Endodermal cell (in vitro differentiated cells): ENCODE results near the gene RAPGEF4. TPM values are rescaled to one million over a fixed set of nuclear protein-coding genes. Genes with fewer than 3 reads are reported as not detected.

Source experiments
- DNase-seq: peaks from one replicate; pipeline ENCODE4 v3.0.0-alpha.2; 2017
- H3K27ac ChIP-seq: 2 replicates; pipeline ENCODE4 v1.5.1; 2013; ENCODE audit warnings: mild to moderate bottlenecking, low read depth, low read length, moderate library complexity
- H3K27me3 ChIP-seq: 2 replicates; pipeline ENCODE4 v1.6.1; 2013; ENCODE audit warnings: mild to moderate bottlenecking, low read length, moderate library complexity; ENCODE audit not compliant: insufficient read depth, control insufficient read depth, poor library complexity, severe bottlenecking
- H3K36me3 ChIP-seq: 2 replicates; pipeline ENCODE4 v1.7.0; 2013; ENCODE audit warnings: mild to moderate bottlenecking, low read length, moderate library complexity; ENCODE audit not compliant: control insufficient read depth, insufficient read depth
- H3K4me1 ChIP-seq: one replicate; pipeline ENCODE4 v1.7.0; 2013; ENCODE audit warnings: low read length; ENCODE audit not compliant: control insufficient read depth, insufficient read depth
- H3K4me3 ChIP-seq: 2 replicates; pipeline ENCODE4 v1.5.1; 2013; ENCODE audit warnings: mild to moderate bottlenecking, low read length, moderate library complexity
- H3K9ac ChIP-seq: 2 replicates; pipeline ENCODE4 v1.6.1; 2013; ENCODE audit warnings: mild to moderate bottlenecking, low read length, moderate library complexity; ENCODE audit not compliant: poor library complexity, severe bottlenecking; ENCODE audit errors: extremely low read depth
- H3K9me3 ChIP-seq: 2 replicates; pipeline ENCODE4 v1.6.1; 2013; ENCODE audit warnings: mild to moderate bottlenecking, low read length, moderate library complexity; ENCODE audit not compliant: control insufficient read depth
- H3K27ac Mint-ChIP-seq: 2 replicates; pipeline ENCODE4 v1.8.0; 2020; ENCODE audit warnings: mixed read lengths
- H3K27me3 Mint-ChIP-seq: 2 replicates; pipeline ENCODE4 v1.8.0; 2021; ENCODE audit warnings: mild to moderate bottlenecking, mixed read lengths; ENCODE audit not compliant: insufficient read depth
- H3K36me3 Mint-ChIP-seq: 2 replicates; pipeline ENCODE4 v1.8.0; 2020; ENCODE audit warnings: low read depth, mixed read lengths
- H3K4me1 Mint-ChIP-seq: 2 replicates; pipeline ENCODE4 v1.8.0; 2020; ENCODE audit warnings: mixed read lengths
- H3K4me3 Mint-ChIP-seq: 2 replicates; pipeline ENCODE4 v1.8.0; 2020; ENCODE audit warnings: mild to moderate bottlenecking, moderate library complexity, mixed read lengths
- H3K9me3 Mint-ChIP-seq: 2 replicates; pipeline ENCODE4 v1.8.0; 2020; ENCODE audit warnings: mild to moderate bottlenecking, mixed read lengths
- WGBS, 2 experiments: methylation state at CpG; one replicate each; pipeline versions ENCODE4 v1.1.5 to v1.1.7; 2013; ENCODE audit warnings: missing lambda C conversion rate in 2 of 2, mixed read lengths in 1 of 2; ENCODE audit not compliant: insufficient coverage in 1 of 2, insufficient read length in 1 of 2; 5-methylcytosine and 5-hydroxymethylcytosine counted together
- total RNA-seq, 2 donors: library from RNA; stranded (reverse); fragmentation: NEBNext Ultra II Directional in 1 of 2; extraction: Animal tissue kit (Norgen Biotek cat#: 25700) in 1 of 2; gene quantifications; 2 replicates in 1 of 2; 3 replicates in 1 of 2; pipeline ENCODE4 v1.2.1, GENCODE V29; 2021
- TF ChIP-seq, protein P1 (sequence below): fragments of 200-600 bp; sonication (generic); conservative IDR thresholded peaks from 2 replicates; pipeline ENCODE4 v1.5.0; 2021; ENCODE audit warnings: antibody characterized with exemption, mild to moderate bottlenecking

The RAPGEF4 gene
- total RNA-seq, 2 donors from 2014 or later = 0.77 to 0.88 TPM

DNA sequence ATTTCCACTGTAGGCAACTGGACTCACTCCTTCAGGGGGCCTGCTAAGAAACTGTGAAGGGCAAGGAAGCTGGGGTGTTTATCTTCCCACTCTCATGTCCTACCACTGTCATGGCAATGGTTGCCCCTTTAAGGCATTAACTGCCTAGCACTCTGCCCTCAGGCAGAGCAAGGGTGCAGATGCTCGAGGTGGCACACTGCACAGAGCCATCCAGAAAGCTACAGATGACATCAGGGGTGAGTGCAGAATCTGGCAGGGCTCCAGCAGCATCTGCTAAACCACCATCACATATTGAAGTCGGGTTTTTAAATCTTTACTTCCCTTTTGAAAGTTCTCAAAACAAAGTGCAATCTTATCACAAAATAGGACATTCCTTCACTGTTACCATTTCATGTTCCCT is 75.4 kb downstream of the RAPGEF4 start:
- no peak overlapping the region for H3K27ac Mint-ChIP-seq
- no peak overlapping the region for H3K4me3 Mint-ChIP-seq
- H3K9ac ChIP-seq = no peak overlapping the region
- no peak overlapping the region for H3K4me3 ChIP-seq
- H3K27me3 ChIP-seq = no peaks in the 10 kb centered on the region
- peaks cover 4% of the 10 kb centered on the region for H3K4me1 Mint-ChIP-seq
- no peak for DNase-seq
- H3K36me3 ChIP-seq = no peaks in the 10 kb centered on the region
- no peaks in the 10 kb centered on the region for H3K27me3 Mint-ChIP-seq
- no peaks in the 10 kb centered on the region for H3K4me1 ChIP-seq
- no peaks in the 10 kb centered on the region for H3K9me3 Mint-ChIP-seq
- H3K9me3 ChIP-seq = no peaks in the 10 kb centered on the region
- H3K36me3 Mint-ChIP-seq = no peaks in the 10 kb centered on the region
- WGBS, 2 experiments = 87 to 92% methylated on average over 2 of the region's 2 CpGs
- H3K27ac ChIP-seq = no peak overlapping the region
- TF ChIP-seq, protein P1, sequence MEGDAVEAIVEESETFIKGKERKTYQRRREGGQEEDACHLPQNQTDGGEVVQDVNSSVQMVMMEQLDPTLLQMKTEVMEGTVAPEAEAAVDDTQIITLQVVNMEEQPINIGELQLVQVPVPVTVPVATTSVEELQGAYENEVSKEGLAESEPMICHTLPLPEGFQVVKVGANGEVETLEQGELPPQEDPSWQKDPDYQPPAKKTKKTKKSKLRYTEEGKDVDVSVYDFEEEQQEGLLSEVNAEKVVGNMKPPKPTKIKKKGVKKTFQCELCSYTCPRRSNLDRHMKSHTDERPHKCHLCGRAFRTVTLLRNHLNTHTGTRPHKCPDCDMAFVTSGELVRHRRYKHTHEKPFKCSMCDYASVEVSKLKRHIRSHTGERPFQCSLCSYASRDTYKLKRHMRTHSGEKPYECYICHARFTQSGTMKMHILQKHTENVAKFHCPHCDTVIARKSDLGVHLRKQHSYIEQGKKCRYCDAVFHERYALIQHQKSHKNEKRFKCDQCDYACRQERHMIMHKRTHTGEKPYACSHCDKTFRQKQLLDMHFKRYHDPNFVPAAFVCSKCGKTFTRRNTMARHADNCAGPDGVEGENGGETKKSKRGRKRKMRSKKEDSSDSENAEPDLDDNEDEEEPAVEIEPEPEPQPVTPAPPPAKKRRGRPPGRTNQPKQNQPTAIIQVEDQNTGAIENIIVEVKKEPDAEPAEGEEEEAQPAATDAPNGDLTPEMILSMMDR = no peak

DNA sequence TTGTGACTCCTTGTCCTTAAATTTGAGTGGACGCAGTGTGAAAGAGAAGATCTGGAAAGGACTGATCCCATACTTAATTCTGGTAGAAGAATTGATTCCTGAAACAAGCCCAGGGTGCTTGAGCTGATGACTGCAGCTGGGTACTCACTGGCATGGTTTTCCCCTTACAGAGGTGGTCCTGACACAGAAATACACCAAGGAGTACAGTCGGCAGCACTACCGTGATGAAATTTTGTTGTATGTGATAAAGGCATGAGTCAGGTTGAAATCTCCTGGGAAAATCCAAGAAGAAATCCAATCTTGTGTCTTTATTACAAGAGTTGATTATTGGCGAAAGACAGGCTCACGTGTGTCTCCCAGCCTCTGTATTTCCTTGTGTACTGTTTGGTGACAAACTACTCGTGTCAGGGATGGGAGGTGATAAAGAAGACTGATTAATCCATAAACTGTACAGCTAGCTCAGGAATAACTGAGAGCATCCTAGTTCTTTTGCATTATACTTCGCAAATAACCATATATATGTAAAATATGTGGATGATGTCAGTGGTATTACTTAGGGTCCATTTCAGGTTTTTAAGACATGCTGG is 76.6 kb downstream of the RAPGEF4 start:
- no peak overlapping the region for H3K4me3 Mint-ChIP-seq
- 83 to 86% methylated on average over 6 of the region's 7 CpGs for WGBS, 2 experiments
- DNase-seq = no peak

DNA sequence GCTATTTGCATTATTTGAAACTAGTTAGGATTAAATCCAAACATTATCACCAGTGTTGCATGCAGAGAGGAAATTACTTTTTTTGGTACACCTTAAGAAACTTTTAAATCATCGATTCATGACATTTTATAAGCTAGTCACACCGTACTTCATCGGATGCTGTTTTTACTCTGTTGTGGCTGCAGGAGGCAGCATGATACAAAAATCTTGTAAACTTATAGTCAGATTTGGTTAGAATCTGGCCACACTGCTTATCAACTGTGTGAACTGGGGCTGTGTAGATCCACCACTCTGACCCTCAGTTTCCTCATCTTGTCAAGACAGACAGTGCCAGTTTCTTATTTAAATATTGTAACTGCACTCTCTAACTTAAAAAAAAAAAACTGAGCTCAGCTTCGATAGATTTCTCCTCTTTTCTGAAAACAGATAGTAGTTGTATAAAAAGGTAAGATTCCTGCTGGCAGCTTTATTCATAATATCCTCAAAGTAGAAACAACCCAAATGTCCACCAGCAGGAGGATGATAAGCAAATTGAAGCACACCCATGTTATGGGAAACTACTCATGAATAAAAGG is 77.8 kb downstream of the RAPGEF4 start:
- no peak overlapping the region for H3K4me3 Mint-ChIP-seq
- TF ChIP-seq, protein P1 = peak; percentile 66
- 87 to 90% methylated on average over 3 to 4 of the region's 4 CpGs for WGBS, 2 experiments
- Histone ChIP-seq H3K9me3 (no peaks in the 10 kb centered on the region), H3K4me3 (no peak overlapping the region), H3K4me1 (no peaks in the 10 kb centered on the region), H3K9ac (no peak overlapping the region), H3K36me3 (no peaks in the 10 kb centered on the region), H3K27ac (no peak overlapping the region), H3K27me3 (no peaks in the 10 kb centered on the region)
- H3K4me1 Mint-ChIP-seq = no peaks in the 10 kb centered on the region
- H3K27ac Mint-ChIP-seq = no peak overlapping the region
- no peaks in the 10 kb centered on the region for H3K9me3 Mint-ChIP-seq
- DNase-seq = no peak
- H3K27me3 Mint-ChIP-seq = no peaks in the 10 kb centered on the region
- no peaks in the 10 kb centered on the region for H3K36me3 Mint-ChIP-seq

More for the DNA sequence above, 76.6 kb downstream of the RAPGEF4 start:
- Histone ChIP-seq H3K4me1 (no peaks in the 10 kb centered on the region), H3K27me3 (no peaks in the 10 kb centered on the region), H3K27ac (no peak overlapping the region), H3K9ac (no peak overlapping the region), H3K36me3 (no peaks in the 10 kb centered on the region), H3K4me3 (no peak overlapping the region), H3K9me3 (no peaks in the 10 kb centered on the region)
- Mint-ChIP-seq H3K4me1 (no peaks in the 10 kb centered on the region), H3K27me3 (no peaks in the 10 kb centered on the region), H3K36me3 (no peaks in the 10 kb centered on the region), H3K27ac (no peak overlapping the region), H3K9me3 (no peaks in the 10 kb centered on the region)
- TF ChIP-seq, protein P1 = no peak
